H1 (cell line): ENCODE measurements around the gene CLEC16A. TPM values are rescaled to one million over a fixed set of nuclear protein-coding genes. Genes with fewer than 3 reads are reported as not detected.

Experiments used
- CTCF ChIA-PET: fragments of 300-600 bp; sonication (Branson Sonifier 250); formaldehyde crosslinking; loops from one replicate; lab custom pipeline; 2021; ENCODE audit not compliant: partially characterized antibody; lab: Charles Lee
- POLR2A ChIA-PET: fragments of 300-600 bp; sonication (Branson Sonifier 250); formaldehyde crosslinking; loops from one replicate; lab custom pipeline; 2021; ENCODE audit warnings: inconsistent platforms; ENCODE audit not compliant: partially characterized antibody; lab: Charles Lee
- DNase-seq, 2 experiments: peaks; one replicate each; pipeline versions ENCODE4 v3.0.0 to v3.0.0-alpha.2; 2010 to 2022; ENCODE audit warnings: low spot score in 2 of 2, low read depth in 1 of 2, mixed read lengths in 1 of 2
- FAIRE-seq: peaks from 2 replicates; lab custom pipeline; 2011; peaks lifted over from hg19 to GRCh38; lab: Jason Lieb, UNC
- H2AFZ ChIP-seq: 2 replicates; pipeline ENCODE4 v1.8.1; 2012; ENCODE audit warnings: low read length, inconsistent platforms
- H2AK5ac ChIP-seq: 2 replicates; pipeline ENCODE4 v1.6.1; 2013; ENCODE audit warnings: low read depth, low read length
- H2BK120ac ChIP-seq: replicated peaks from 2 replicates; pipeline ENCODE3; 2013; ENCODE audit warnings: low read depth, low read length, inconsistent platforms
- H2BK12ac ChIP-seq: 2 replicates; pipeline ENCODE4 v1.6.1; 2013; ENCODE audit warnings: low read depth, low read length
- H2BK15ac ChIP-seq: 2 replicates; pipeline ENCODE4 v1.6.1; 2013; ENCODE audit warnings: low read length
- H2BK20ac ChIP-seq: 2 replicates; pipeline ENCODE4 v1.6.1; 2013; ENCODE audit warnings: low read length
- H2BK5ac ChIP-seq: 2 replicates; pipeline ENCODE4 v1.6.1; 2013; ENCODE audit warnings: low read depth, low read length
- H3K14ac ChIP-seq: 2 replicates; pipeline ENCODE4 v1.6.1; 2013; ENCODE audit warnings: inconsistent platforms; ENCODE audit not compliant: insufficient read length
- H3K18ac ChIP-seq: 2 replicates; pipeline ENCODE4 v1.6.1; 2013; ENCODE audit warnings: low read length; ENCODE audit errors: extremely low read depth
- H3K23ac ChIP-seq: 2 replicates; pipeline ENCODE4 v1.6.1; 2013; ENCODE audit warnings: inconsistent platforms; ENCODE audit not compliant: insufficient read length
- H3K23me2 ChIP-seq: 2 replicates; pipeline ENCODE4 v1.6.1; 2013; ENCODE audit warnings: low read depth, low read length
- H3K27ac ChIP-seq: 2 replicates; pipeline ENCODE4 v1.6.1; 2011; ENCODE audit warnings: low read depth, low read length, inconsistent platforms
- H3K27me3 ChIP-seq, 4 experiments: replicated peaks in 1 of 4; 1 replicate in 1 of 4; 2 replicates in 3 of 4; pipeline versions ENCODE4 v1.6.1 to v1.8.1; 2011 to 2013; ENCODE audit warnings: low read length in 3 of 4, mild to moderate bottlenecking in 3 of 4, inconsistent platforms in 2 of 4, mixed read lengths in 2 of 4, moderate library complexity in 1 of 4; ENCODE audit not compliant: control insufficient read depth in 3 of 4, insufficient read depth in 3 of 4; ENCODE audit errors: extremely low read depth in 1 of 4
- H3K36me3 ChIP-seq, 4 experiments: 2 replicates each; pipeline versions ENCODE4 v1.6.1 to v1.8.1; 2011 to 2013; ENCODE audit warnings: mild to moderate bottlenecking in 4 of 4, low read length in 3 of 4, moderate library complexity in 2 of 4, control low read depth in 1 of 4, inconsistent platforms in 1 of 4; ENCODE audit not compliant: insufficient read depth in 4 of 4, control insufficient read depth in 2 of 4
- H3K4ac ChIP-seq: replicated peaks from 2 replicates; pipeline ENCODE3; 2013; ENCODE audit warnings: low read length, low read depth, mixed read lengths, inconsistent platforms; ENCODE audit not compliant: insufficient read length
- H3K4me1 ChIP-seq, 4 experiments: replicated peaks in 1 of 4; 1 replicate in 1 of 4; 2 replicates in 3 of 4; pipeline versions ENCODE4 v1.6.1 to v1.8.1; 2011 to 2013; ENCODE audit warnings: low read length in 3 of 4, inconsistent platforms in 2 of 4, mixed read lengths in 1 of 4; ENCODE audit not compliant: insufficient read depth in 4 of 4, control insufficient read depth in 3 of 4
- H3K4me2 ChIP-seq, 2 experiments: 2 replicates each; pipeline versions ENCODE4 v1.6.1 to v1.8.1; 2011 to 2013; ENCODE audit warnings: low read depth in 2 of 2, low read length in 2 of 2, control low read depth in 1 of 2, inconsistent platforms in 1 of 2, mild to moderate bottlenecking in 1 of 2; ENCODE audit not compliant: insufficient read depth in 1 of 2
- H3K4me3 ChIP-seq, 4 experiments: fragments of 200-600, 300-600 bp in 1 of 4; sonication (generic), shearing (Covaris generic), sonication (Bioruptor Twin) in 1 of 4; 2 replicates each; pipeline versions ENCODE4 v1.5.1 to v1.8.1; 2011 to 2016; ENCODE audit warnings: low read length in 4 of 4, low read depth in 3 of 4, control low read depth in 2 of 4, inconsistent platforms in 2 of 4, mild to moderate bottlenecking in 2 of 4, mixed read lengths in 1 of 4, moderate library complexity in 1 of 4; ENCODE audit not compliant: insufficient read depth in 2 of 4; ENCODE audit errors: extremely low read depth in 1 of 4
- H3K56ac ChIP-seq: replicated peaks from 2 replicates; pipeline ENCODE3; 2013; ENCODE audit warnings: low read depth, mild to moderate bottlenecking, mixed read lengths, low read length, inconsistent platforms; ENCODE audit not compliant: insufficient read length
- H3K79me1 ChIP-seq: 2 replicates; pipeline ENCODE4 v1.6.1; 2013; ENCODE audit warnings: low read depth, low read length, control low read depth
- H3K79me2 ChIP-seq, 2 experiments: 2 replicates each; pipeline versions ENCODE4 v1.6.1 to v1.8.1; 2012 to 2013; ENCODE audit warnings: low read length in 2 of 2, mild to moderate bottlenecking in 2 of 2, inconsistent platforms in 1 of 2; ENCODE audit not compliant: insufficient read depth in 2 of 2, control insufficient read depth in 1 of 2
- H3K9ac ChIP-seq, 4 experiments: replicated peaks in 1 of 4; 1 replicate in 1 of 4; 2 replicates in 3 of 4; pipeline versions ENCODE4 v1.6.1 to v1.8.1; 2011 to 2013; ENCODE audit warnings: low read depth in 3 of 4, low read length in 3 of 4, control low read depth in 2 of 4, mild to moderate bottlenecking in 2 of 4, moderate library complexity in 2 of 4, inconsistent platforms in 1 of 4; ENCODE audit errors: extremely low read depth in 1 of 4
- H3K9me3 ChIP-seq, 2 experiments: 2 replicates each; pipeline versions ENCODE4 v1.6.1 to v1.8.1; 2012 to 2013; ENCODE audit warnings: mild to moderate bottlenecking in 2 of 2, moderate library complexity in 2 of 2, control low read depth in 1 of 2, inconsistent platforms in 1 of 2, low read depth in 1 of 2, low read length in 1 of 2, mixed read lengths in 1 of 2; ENCODE audit not compliant: insufficient read depth in 2 of 2
- H4K20me1 ChIP-seq, 2 experiments: replicated peaks in 1 of 2; 2 replicates each; pipeline versions ENCODE3 to v1.8.1; 2011 to 2013; ENCODE audit warnings: inconsistent platforms in 2 of 2, low read length in 2 of 2, mild to moderate bottlenecking in 1 of 2; ENCODE audit not compliant: insufficient read depth in 2 of 2, control insufficient read depth in 1 of 2
- H4K5ac ChIP-seq: 2 replicates; pipeline ENCODE4 v1.6.1; 2013; ENCODE audit warnings: low read length, low read depth, mixed read lengths, inconsistent platforms; ENCODE audit not compliant: insufficient read length
- H4K8ac ChIP-seq: 2 replicates; pipeline ENCODE4 v1.8.0; 2013; ENCODE audit warnings: mild to moderate bottlenecking, moderate library complexity, low read length, inconsistent platforms; ENCODE audit not compliant: insufficient read depth; ENCODE audit errors: extremely low read depth
- H4K91ac ChIP-seq: replicated peaks from 2 replicates; pipeline ENCODE3; 2013; ENCODE audit warnings: low read length, mixed read lengths, inconsistent platforms; ENCODE audit not compliant: insufficient read length
- ASH2L ChIP-seq: fragments of 200-600, 300-600 bp; sonication (generic); IDR thresholded peaks from one replicate; pipeline ENCODE4 v1.7.1; 2017; ENCODE audit warnings: low read length
- KDM4A ChIP-seq: IDR thresholded peaks from one replicate; pipeline ENCODE4 v1.7.1; 2012; ENCODE audit warnings: low read depth, mild to moderate bottlenecking, moderate library complexity, low read length, inconsistent platforms; ENCODE audit not compliant: severe bottlenecking
- RAD21 ChIP-seq, 2 experiments: IDR thresholded peaks in 1 of 2; conservative IDR thresholded peaks in 1 of 2; 2 replicates each; pipeline ENCODE4 v1.6.1; 2011; ENCODE audit warnings: low read depth in 2 of 2, low read length in 2 of 2, improper control_type of control experiment in 1 of 2, inconsistent platforms in 1 of 2, mild to moderate bottlenecking in 1 of 2, moderate library complexity in 1 of 2
- RFX5 ChIP-seq: IDR thresholded peaks from 2 replicates; pipeline ENCODE4 v1.6.1; 2011; ENCODE audit warnings: low read depth, low read length, improper control_type of control experiment, borderline replicate concordance
- RXRA ChIP-seq: IDR thresholded peaks from 2 replicates; pipeline ENCODE4 v1.6.1; 2011; ENCODE audit warnings: low read depth, mild to moderate bottlenecking, low read length, moderate library complexity; ENCODE audit not compliant: insufficient read depth
- SAP30 ChIP-seq: fragments of 300-600 bp; sonication (generic); IDR thresholded peaks from 2 replicates; pipeline ENCODE4 v1.7.1; 2012; ENCODE audit warnings: low read length, moderate library complexity, mild to moderate bottlenecking, inconsistent platforms; ENCODE audit not compliant: insufficient read depth, insufficient replicate concordance
- SIN3A ChIP-seq, 2 experiments: IDR thresholded peaks in 1 of 2; conservative IDR thresholded peaks in 1 of 2; 2 replicates each; pipeline ENCODE4 v1.6.1; 2011 to 2012; ENCODE audit warnings: low read length in 2 of 2, improper control_type of control experiment in 1 of 2, low read depth in 1 of 2, mild to moderate bottlenecking in 1 of 2
- ZNF274 ChIP-seq: IDR thresholded peaks from 2 replicates; pipeline ENCODE4 v1.7.0; 2012; ENCODE audit warnings: low read length, borderline replicate concordance; ENCODE audit errors: extremely low read depth
- WGBS, 2 experiments: shearing (Covaris generic) in 1 of 2; methylation state at CpG; one replicate each; pipeline versions ENCODE4 v1.1.6 to v1.1.7; 2013 to 2015; ENCODE audit warnings: low lambda C conversion rate in 2 of 2, mixed read lengths in 2 of 2, inconsistent platforms in 1 of 2, low coverage in 1 of 2, missing lambda C conversion rate in 1 of 2; ENCODE audit not compliant: insufficient replicate concordance in 2 of 2, insufficient coverage in 1 of 2, insufficient read length in 1 of 2; ENCODE audit errors: extremely low coverage in 1 of 2, missing lambda C conversion rate in 1 of 2; 5-methylcytosine and 5-hydroxymethylcytosine counted together
- polyA plus RNA-seq, 7 experiments: library from polyadenylated mRNA; depleted of rRNA in 3 of 7; stranded (reverse) in 5 of 7; unstranded in 2 of 7; fragments of >200 nt in 5 of 7; fragments of 200-250 nt in 2 of 7; gene quantifications; 1 replicate in 5 of 7; 2 replicates in 1 of 7; 4 replicates in 1 of 7; pipeline versions ENCODE4 v1.2.1 to v1.2.3, GENCODE V29; 2011 to 2013; ENCODE audit warnings: missing spikeins in 2 of 7, mixed read lengths in 2 of 7
- total RNA-seq: library from RNA; stranded (reverse); fragmentation: NEBNext Ultra II Directional; extraction: Animal tissue kit (Norgen Biotek cat#: 25700); gene quantifications from 2 replicates; pipeline ENCODE4 v1.2.1, GENCODE V29; 2021
- TF ChIP-seq, protein P1 (sequence below): IDR thresholded peaks from 2 replicates; pipeline ENCODE4 v1.6.1; 2012; ENCODE audit warnings: low read length, inconsistent platforms

Gene CLEC16A
- total and polyA plus RNA-seq, 2 of the 8 experiments (the other 6 are each of a cell fraction or from before 2014, with no cell fraction given): 7.6 to 19.3 TPM

DNA sequence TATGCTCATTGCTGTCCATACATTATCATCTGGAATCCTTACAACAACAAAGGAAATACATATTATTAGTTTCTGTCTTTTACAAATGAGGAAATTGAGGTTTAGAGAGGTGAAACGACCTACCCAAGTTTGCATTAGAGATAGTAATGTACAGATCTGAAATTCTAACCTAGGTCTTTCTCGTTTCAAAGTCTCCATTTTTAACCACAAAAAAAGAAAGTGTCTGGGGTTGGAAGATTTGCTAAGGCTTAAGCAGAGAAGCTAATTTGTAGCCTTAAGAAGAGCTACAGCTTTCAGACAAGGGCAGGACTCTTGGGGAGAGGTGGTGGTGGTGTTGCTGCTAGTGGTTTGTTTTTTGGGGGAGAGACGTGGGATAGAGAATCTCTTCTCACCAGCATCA lies 48.2 kb upstream of the CLEC16A start:
- DNase-seq (no peak), FAIRE-seq (no peak)
- no peak overlapping the region for H2BK5ac ChIP-seq
- H3K23me2 ChIP-seq: no peaks in the 10 kb centered on the region; the same call in 1 of the 2 replicates
- TF ChIP-seq, protein P1, sequence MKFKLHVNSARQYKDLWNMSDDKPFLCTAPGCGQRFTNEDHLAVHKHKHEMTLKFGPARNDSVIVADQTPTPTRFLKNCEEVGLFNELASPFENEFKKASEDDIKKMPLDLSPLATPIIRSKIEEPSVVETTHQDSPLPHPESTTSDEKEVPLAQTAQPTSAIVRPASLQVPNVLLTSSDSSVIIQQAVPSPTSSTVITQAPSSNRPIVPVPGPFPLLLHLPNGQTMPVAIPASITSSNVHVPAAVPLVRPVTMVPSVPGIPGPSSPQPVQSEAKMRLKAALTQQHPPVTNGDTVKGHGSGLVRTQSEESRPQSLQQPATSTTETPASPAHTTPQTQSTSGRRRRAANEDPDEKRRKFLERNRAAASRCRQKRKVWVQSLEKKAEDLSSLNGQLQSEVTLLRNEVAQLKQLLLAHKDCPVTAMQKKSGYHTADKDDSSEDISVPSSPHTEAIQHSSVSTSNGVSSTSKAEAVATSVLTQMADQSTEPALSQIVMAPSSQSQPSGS: no peak
- TF ChIP-seq KDM4A: no peak
- TF ChIP-seq SIN3A (conservative IDR thresholded peaks at IDR 0.05 in 1 of 2, IDR thresholded peaks at IDR 0.05 in 1 of 2; ENCODE audit: low read depth in 1 of 2, low read length in 2 of 2): no peak
- TF ChIP-seq RFX5: no peak
- TF ChIP-seq ZNF274: no peak
- TF ChIP-seq ASH2L: no peak
- no peak for TF ChIP-seq RAD21 (IDR thresholded peaks at IDR 0.05 in 1 of 2, conservative IDR thresholded peaks at IDR 0.05 in 1 of 2; ENCODE audit: low read depth in 2 of 2, low read length in 2 of 2)
- TF ChIP-seq RXRA: no peak
- no peak for TF ChIP-seq SAP30
- no peaks in the 10 kb centered on the region; a peak in 1 of 7 replicates for H3K27me3 ChIP-seq
- H3K4me3 ChIP-seq: no peak overlapping the region
- no peak overlapping the region for H3K18ac ChIP-seq
- no peak overlapping the region for H3K4ac ChIP-seq
- no peak overlapping the region for H3K23ac ChIP-seq
- H3K56ac ChIP-seq: no peak overlapping the region
- H2AFZ ChIP-seq: no peak overlapping the region
- H3K4me2 ChIP-seq: no peak overlapping the region
- H2AK5ac ChIP-seq: no peak overlapping the region
- no peaks in the 10 kb centered on the region for H3K79me2 ChIP-seq
- H3K9me3 ChIP-seq: no peaks in the 10 kb centered on the region
- no peak overlapping the region for H4K5ac ChIP-seq
- WGBS, 2 experiments: 81% methylated on average over 3 of the region's 3 CpGs; no CpG with 5 or more reads in 1 of the 2 experiments
- ChIA-PET POLR2A (no interaction called here), CTCF (interaction anchor here (0.9 to 2.4 kb wide), 2 partner anchors 12 to 23 kb away, joined by 3 to 7 read pairs; no protein-coding TSS in a partner anchor)
- H3K4me1 ChIP-seq: peaks cover 0 to 3% (median 0%) of the 10 kb centered on the region in 4 experiments; a peak in 2 of 7 replicates
- no peak overlapping the region for H4K91ac ChIP-seq
- no peak overlapping the region for H3K9ac ChIP-seq
- H4K8ac ChIP-seq: no peak overlapping the region
- H3K36me3 ChIP-seq: no peaks in the 10 kb centered on the region
- no peak overlapping the region for H2BK12ac ChIP-seq
- no peaks in the 10 kb centered on the region for H3K79me1 ChIP-seq
- peaks cover 0 to 3% of the 10 kb centered on the region in 2 experiments for H4K20me1 ChIP-seq
- no peak overlapping the region for H3K14ac ChIP-seq
- no peak overlapping the region for H2BK15ac ChIP-seq
- no peak overlapping the region for H2BK120ac ChIP-seq
- H3K27ac ChIP-seq: no peak overlapping the region
- no peak overlapping the region for H2BK20ac ChIP-seq
